ENCODE data around the gene CALM1.

Gene CALM1

DNA sequence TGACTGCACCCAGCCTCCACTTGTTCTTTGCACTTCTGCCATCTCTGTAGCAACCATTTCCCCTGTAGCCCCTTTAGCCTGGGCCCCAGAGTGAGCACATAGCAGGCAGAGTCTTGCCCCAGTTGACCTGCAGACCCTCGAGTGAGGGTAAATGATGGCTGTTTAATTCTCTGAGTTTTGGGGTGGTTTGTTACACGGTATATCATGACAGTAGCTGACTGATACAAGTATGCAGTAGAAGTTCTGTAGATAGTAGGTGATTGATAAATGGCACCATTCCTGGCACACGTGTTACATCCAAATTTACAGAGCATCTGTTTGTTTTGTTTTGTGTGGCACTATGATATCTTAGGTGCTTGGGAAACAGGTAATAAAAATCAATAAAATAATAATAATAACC, 32.4 kb downstream of the CALM1 start:
- Histone ChIP-seq H3K36me3 (ENCODE audit: insufficient read depth, insufficient read length, low read length) (no peaks in the 10 kb centered on the region), H3K9ac (ENCODE audit: insufficient read length, low read depth) (no peak overlapping the region), H3K9me3 (ENCODE audit: insufficient read depth, low read length) (peaks cover 5% of the 10 kb centered on the region; the same call in 1 of the 2 replicates), H3K4me1 (ENCODE audit: insufficient read depth, insufficient read length) (peaks cover 2% of the 10 kb centered on the region), H3K27me3 (ENCODE audit: insufficient read depth, insufficient read length) (no peaks in the 10 kb centered on the region), H3K4me3 (ENCODE audit: insufficient read length, low read depth) (no peak overlapping the region)
- no peak for DNase-seq (ENCODE audit: low read depth, low spot score)
- TF ChIP-seq ZNF274 (IDR thresholded peaks at IDR 0.05; ENCODE audit: low read depth, low read length) = no peak
- TF ChIP-seq YY1 (IDR thresholded peaks at IDR 0.05; ENCODE audit: insufficient read depth, insufficient read length) = no peak
- TF ChIP-seq SUZ12 (IDR thresholded peaks at IDR 0.05; ENCODE audit: extremely low read depth, insufficient read depth, insufficient read length) = no peak

DNA sequence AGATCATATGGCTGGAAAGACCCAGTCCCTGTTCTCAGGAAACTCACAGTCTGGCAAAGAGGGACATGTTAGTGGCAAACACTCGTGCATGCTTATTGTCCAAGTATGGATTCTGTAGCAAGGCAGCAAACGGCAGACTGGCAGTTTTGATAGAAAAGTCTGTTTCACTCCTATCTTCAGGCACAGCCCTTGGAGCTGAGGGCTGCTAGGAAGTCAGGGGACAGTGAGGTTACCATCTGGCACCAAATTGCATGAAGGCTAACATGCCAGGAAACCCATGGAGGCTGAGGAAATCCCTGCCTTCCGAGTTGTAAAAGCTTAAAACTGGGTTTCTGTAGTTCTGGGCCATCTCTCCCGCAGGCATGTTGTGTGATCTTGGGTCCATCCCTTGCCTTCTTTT, 32.9 kb downstream of the CALM1 start:
- DNase-seq (ENCODE audit: low read depth, low spot score) = no peak

DNA sequence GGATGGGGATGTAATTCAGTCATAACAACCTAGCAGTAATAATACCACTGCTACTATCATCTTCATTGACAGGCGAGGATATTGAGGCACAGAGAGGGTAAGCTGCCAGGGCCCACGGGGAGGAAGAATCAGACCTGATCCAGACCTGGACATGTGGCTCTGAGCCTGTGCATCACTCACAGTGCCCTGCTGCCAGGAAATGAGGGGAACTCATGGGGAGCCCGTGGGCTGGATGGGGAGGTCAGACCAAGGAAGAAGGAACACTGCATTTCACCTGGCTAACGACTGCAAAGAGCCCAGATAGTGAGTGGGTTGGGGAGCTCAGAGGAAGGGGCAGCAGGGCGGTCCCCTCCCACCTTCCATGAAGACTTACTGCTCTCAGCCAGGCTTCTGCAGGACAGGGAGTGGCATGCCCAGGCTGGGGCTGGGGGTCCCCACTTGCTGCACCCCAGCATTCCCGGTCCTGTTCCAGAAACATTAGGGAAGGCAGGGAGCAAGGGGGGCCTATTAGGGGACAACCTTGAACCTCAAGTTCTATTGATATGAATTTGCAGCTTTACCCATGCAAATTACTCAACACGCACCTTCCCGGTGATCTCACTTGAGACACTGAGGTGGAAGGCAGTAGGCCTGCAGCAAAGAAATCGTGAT, 37.7 kb downstream of the CALM1 start:
- Histone ChIP-seq H3K9me3 (ENCODE audit: insufficient read depth, low read length) (no peaks in the 10 kb centered on the region), H3K36me3 (ENCODE audit: insufficient read depth, insufficient read length, low read length) (no peaks in the 10 kb centered on the region), H3K4me1 (ENCODE audit: insufficient read depth, insufficient read length) (peaks cover 2% of the 10 kb centered on the region), H3K9ac (ENCODE audit: insufficient read length, low read depth) (no peak overlapping the region), H3K27me3 (ENCODE audit: insufficient read depth, insufficient read length) (no peaks in the 10 kb centered on the region), H3K4me3 (ENCODE audit: insufficient read length, low read depth) (no peak overlapping the region)
- TF ChIP-seq SUZ12 (IDR thresholded peaks at IDR 0.05; ENCODE audit: extremely low read depth, insufficient read depth, insufficient read length) (no peak), YY1 (IDR thresholded peaks at IDR 0.05; ENCODE audit: insufficient read depth, insufficient read length) (no peak), ZNF274 (IDR thresholded peaks at IDR 0.05; ENCODE audit: low read depth, low read length) (no peak)
- no peak for DNase-seq (ENCODE audit: low read depth, low spot score)

More for the DNA sequence above, 32.9 kb downstream of the CALM1 start:
- H3K9ac ChIP-seq (ENCODE audit: insufficient read length, low read depth) = no peak overlapping the region
- peaks cover 5% of the 10 kb centered on the region; the same call in 1 of the 2 replicates for H3K9me3 ChIP-seq (ENCODE audit: insufficient read depth, low read length)
- H3K4me3 ChIP-seq (ENCODE audit: insufficient read length, low read depth) = no peak overlapping the region
- no peaks in the 10 kb centered on the region for H3K27me3 ChIP-seq (ENCODE audit: insufficient read depth, insufficient read length)
- peaks cover 2% of the 10 kb centered on the region for H3K4me1 ChIP-seq (ENCODE audit: insufficient read depth, insufficient read length)
- no peak for TF ChIP-seq YY1 (IDR thresholded peaks at IDR 0.05; ENCODE audit: insufficient read depth, insufficient read length)
- no peaks in the 10 kb centered on the region for H3K36me3 ChIP-seq (ENCODE audit: insufficient read depth, insufficient read length, low read length)

DNA sequence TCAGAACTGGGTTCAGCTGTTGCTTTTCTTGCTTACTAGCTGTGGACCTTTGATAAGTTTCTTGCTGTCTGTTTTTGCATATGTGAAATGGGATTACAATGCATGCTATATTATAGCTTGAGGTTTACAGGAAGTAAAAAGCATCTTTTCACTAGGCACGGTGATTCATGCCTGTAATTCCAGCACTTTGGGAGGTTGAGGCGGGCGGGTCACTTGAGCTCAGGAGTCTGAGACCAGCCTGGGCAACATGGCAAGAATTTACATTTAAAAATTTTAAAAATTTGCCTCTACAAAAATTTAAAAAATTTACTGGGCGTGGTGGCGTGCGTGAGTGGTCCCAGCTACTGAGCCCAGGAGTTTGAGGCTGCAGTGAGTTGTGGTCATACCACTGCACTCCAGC, 42.0 kb downstream of the CALM1 start:
- no peak for TF ChIP-seq SUZ12 (IDR thresholded peaks at IDR 0.05; ENCODE audit: extremely low read depth, insufficient read depth, insufficient read length)
- DNase-seq (ENCODE audit: low read depth, low spot score) = no peak

DNA sequence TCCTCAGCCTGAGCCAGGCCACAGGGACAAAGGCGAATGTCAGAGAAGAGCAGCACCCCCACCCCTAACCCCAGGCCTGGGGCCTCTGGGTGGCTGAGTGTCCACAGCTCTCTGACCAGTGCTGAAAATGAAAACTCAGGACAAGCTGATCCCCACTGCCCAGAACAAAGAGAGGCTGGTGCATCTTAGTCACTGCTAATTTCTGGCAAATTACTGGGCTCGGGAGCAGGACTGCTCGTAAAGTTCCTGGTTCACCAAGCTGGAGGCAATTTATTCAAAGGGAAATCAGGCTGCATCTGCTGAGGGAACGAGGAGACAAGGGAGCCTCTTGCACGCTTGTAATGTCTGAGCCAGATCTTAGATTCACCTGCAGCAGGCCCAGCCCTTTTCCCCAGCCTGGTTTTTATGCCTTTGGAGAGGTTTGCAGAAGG, 43.2 kb downstream of the CALM1 start:
- Histone ChIP-seq H3K4me1 (ENCODE audit: insufficient read depth, insufficient read length) (peaks cover 5% of the 10 kb centered on the region), H3K36me3 (ENCODE audit: insufficient read depth, insufficient read length, low read length) (no peaks in the 10 kb centered on the region), H3K27me3 (ENCODE audit: insufficient read depth, insufficient read length) (no peaks in the 10 kb centered on the region), H3K4me3 (ENCODE audit: insufficient read length, low read depth) (no peak overlapping the region), H3K9ac (ENCODE audit: insufficient read length, low read depth) (no peak overlapping the region), H3K9me3 (ENCODE audit: insufficient read depth, low read length) (no peaks in the 10 kb centered on the region)
- DNase-seq (ENCODE audit: low read depth, low spot score) = peak; percentile 44
- TF ChIP-seq SUZ12 (IDR thresholded peaks at IDR 0.05; ENCODE audit: extremely low read depth, insufficient read depth, insufficient read length) (no peak), ZNF274 (IDR thresholded peaks at IDR 0.05; ENCODE audit: low read depth, low read length) (no peak), YY1 (IDR thresholded peaks at IDR 0.05; ENCODE audit: insufficient read depth, insufficient read length) (no peak)

More for the DNA sequence above, 42.0 kb downstream of the CALM1 start:
- Histone ChIP-seq H3K4me3 (ENCODE audit: insufficient read length, low read depth) (no peak overlapping the region), H3K36me3 (ENCODE audit: insufficient read depth, insufficient read length, low read length) (no peaks in the 10 kb centered on the region), H3K9me3 (ENCODE audit: insufficient read depth, low read length) (no peaks in the 10 kb centered on the region), H3K9ac (ENCODE audit: insufficient read length, low read depth) (no peak overlapping the region), H3K4me1 (ENCODE audit: insufficient read depth, insufficient read length) (peaks cover 5% of the 10 kb centered on the region), H3K27me3 (ENCODE audit: insufficient read depth, insufficient read length) (no peaks in the 10 kb centered on the region)

DNA sequence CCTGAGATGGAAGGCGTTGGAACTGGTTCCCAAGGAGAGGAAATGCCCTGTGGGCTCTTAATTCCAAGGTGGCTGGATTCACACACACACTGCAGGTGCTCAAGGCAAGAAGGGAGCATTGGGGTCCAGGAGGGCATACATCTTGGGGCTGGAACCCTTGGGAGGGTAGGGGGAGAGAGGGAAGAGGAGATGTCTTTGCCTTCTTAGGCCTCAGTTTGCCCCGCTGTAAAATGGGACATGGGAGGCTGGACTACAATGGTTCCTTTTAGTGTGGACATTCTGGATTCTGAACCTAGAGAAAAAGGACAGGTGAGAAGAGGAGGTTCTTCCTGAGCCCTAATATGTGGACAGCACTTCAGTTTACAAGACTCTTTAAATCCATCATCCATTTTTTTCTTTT, 43.8 kb downstream of the CALM1 start:
- no peaks in the 10 kb centered on the region for H3K9me3 ChIP-seq (ENCODE audit: insufficient read depth, low read length)
- no peak for DNase-seq (ENCODE audit: low read depth, low spot score)
- H3K4me1 ChIP-seq (ENCODE audit: insufficient read depth, insufficient read length) = peaks cover 5% of the 10 kb centered on the region
- no peaks in the 10 kb centered on the region for H3K36me3 ChIP-seq (ENCODE audit: insufficient read depth, insufficient read length, low read length)
- H3K9ac ChIP-seq (ENCODE audit: insufficient read length, low read depth) = no peak overlapping the region
- TF ChIP-seq SUZ12 (IDR thresholded peaks at IDR 0.05; ENCODE audit: extremely low read depth, insufficient read depth, insufficient read length) = no peak
- TF ChIP-seq YY1 (IDR thresholded peaks at IDR 0.05; ENCODE audit: insufficient read depth, insufficient read length) = no peak
- TF ChIP-seq ZNF274 (IDR thresholded peaks at IDR 0.05; ENCODE audit: low read depth, low read length) = no peak
- no peak overlapping the region for H3K4me3 ChIP-seq (ENCODE audit: insufficient read length, low read depth)
- H3K27me3 ChIP-seq (ENCODE audit: insufficient read depth, insufficient read length) = no peaks in the 10 kb centered on the region

DNA sequence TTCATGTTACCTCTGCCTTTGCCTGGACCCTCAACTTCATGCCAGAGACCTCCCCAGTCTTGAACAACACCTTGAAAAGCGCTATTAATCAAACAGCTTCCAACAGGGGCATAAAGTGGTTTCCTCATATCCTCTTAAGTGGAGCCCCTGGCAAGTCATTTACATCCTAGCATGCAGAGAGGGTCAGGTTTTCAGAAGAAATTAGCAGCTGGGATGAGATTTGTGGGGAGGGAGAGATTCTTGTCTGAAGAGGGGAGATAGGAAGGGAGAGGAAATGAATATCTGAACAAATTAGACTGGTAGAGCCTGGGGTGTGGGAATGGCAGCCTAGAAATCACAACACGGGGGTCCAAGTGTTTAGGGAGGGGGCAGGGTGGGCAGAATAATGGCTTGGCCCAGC, 45.6 kb downstream of the CALM1 start:
- DNase-seq (ENCODE audit: low read depth, low spot score) = no peak
- TF ChIP-seq SUZ12 (IDR thresholded peaks at IDR 0.05; ENCODE audit: extremely low read depth, insufficient read depth, insufficient read length) (no peak), YY1 (IDR thresholded peaks at IDR 0.05; ENCODE audit: insufficient read depth, insufficient read length) (no peak), ZNF274 (IDR thresholded peaks at IDR 0.05; ENCODE audit: low read depth, low read length) (no peak)
- Histone ChIP-seq H3K36me3 (ENCODE audit: insufficient read depth, insufficient read length, low read length) (no peaks in the 10 kb centered on the region), H3K9me3 (ENCODE audit: insufficient read depth, low read length) (no peaks in the 10 kb centered on the region), H3K4me3 (ENCODE audit: insufficient read length, low read depth) (no peak overlapping the region), H3K4me1 (ENCODE audit: insufficient read depth, insufficient read length) (peaks cover 4% of the 10 kb centered on the region), H3K9ac (ENCODE audit: insufficient read length, low read depth) (no peak overlapping the region), H3K27me3 (ENCODE audit: insufficient read depth, insufficient read length) (no peaks in the 10 kb centered on the region)

All from NT2/D1 (cell line).